ENCODE results near the gene SMG7.

Gene SMG7

DNA sequence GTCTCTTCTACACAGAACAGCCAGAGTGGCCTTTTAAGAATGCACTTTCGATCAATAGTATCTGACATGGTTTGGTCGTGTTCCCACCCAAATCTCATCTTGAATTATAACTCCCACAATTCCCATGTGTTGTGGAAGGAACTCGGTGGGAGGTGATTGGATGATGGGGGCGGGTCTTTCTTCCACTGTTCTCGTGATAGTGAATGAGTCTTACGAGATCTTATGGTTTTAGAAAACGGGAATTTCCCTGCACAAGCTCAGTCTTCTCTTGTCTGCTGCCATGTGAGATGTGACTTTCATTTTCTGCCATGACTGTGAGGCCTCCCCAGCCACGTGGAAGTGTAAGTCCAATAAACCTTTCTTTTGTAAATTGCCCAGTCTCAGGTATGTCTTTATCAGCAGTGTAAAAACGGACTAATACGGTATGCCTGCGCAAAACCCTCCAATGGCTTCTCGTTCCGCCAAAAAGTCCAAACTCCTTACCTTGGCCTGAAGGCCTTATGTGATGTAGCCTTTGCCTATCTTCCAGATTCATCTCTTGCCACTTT lies 23.0 kb upstream of the SMG7 start:
- TF ChIP-seq MYC (IDR thresholded peaks at IDR 0.05; ENCODE audit: low read depth, low read length) = no peak
- TF ChIP-seq, protein P1, sequence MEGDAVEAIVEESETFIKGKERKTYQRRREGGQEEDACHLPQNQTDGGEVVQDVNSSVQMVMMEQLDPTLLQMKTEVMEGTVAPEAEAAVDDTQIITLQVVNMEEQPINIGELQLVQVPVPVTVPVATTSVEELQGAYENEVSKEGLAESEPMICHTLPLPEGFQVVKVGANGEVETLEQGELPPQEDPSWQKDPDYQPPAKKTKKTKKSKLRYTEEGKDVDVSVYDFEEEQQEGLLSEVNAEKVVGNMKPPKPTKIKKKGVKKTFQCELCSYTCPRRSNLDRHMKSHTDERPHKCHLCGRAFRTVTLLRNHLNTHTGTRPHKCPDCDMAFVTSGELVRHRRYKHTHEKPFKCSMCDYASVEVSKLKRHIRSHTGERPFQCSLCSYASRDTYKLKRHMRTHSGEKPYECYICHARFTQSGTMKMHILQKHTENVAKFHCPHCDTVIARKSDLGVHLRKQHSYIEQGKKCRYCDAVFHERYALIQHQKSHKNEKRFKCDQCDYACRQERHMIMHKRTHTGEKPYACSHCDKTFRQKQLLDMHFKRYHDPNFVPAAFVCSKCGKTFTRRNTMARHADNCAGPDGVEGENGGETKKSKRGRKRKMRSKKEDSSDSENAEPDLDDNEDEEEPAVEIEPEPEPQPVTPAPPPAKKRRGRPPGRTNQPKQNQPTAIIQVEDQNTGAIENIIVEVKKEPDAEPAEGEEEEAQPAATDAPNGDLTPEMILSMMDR (IDR thresholded peaks at IDR 0.05; ENCODE audit: low read depth, low read length) = no peak
- TF ChIP-seq MAX (IDR thresholded peaks at IDR 0.05; ENCODE audit: low read depth, low read length) = no peak
- no peak for TF ChIP-seq POLR2A (IDR thresholded peaks at IDR 0.05; ENCODE audit: extremely low read depth, insufficient read length)
- no peak for DNase-seq (ENCODE audit: low read depth)
- H3K4me3 ChIP-seq (ENCODE audit: low read depth, low read length) = no peak overlapping the region

- H3K4me3 ChIP-seq (ENCODE audit: low read depth, low read length) = no peak overlapping the region
- DNase-seq (ENCODE audit: low read depth) = no peak
- TF ChIP-seq, protein P1 (IDR thresholded peaks at IDR 0.05; ENCODE audit: low read depth, low read length) = no peak
- TF ChIP-seq MAX (IDR thresholded peaks at IDR 0.05; ENCODE audit: low read depth, low read length) (no peak), POLR2A (IDR thresholded peaks at IDR 0.05; ENCODE audit: extremely low read depth, insufficient read length) (no peak), MYC (IDR thresholded peaks at IDR 0.05; ENCODE audit: low read depth, low read length) (no peak)
These were observed 22.2 kb upstream of the SMG7 start for GRCh38 chr1:183450093-183450492.

DNA sequence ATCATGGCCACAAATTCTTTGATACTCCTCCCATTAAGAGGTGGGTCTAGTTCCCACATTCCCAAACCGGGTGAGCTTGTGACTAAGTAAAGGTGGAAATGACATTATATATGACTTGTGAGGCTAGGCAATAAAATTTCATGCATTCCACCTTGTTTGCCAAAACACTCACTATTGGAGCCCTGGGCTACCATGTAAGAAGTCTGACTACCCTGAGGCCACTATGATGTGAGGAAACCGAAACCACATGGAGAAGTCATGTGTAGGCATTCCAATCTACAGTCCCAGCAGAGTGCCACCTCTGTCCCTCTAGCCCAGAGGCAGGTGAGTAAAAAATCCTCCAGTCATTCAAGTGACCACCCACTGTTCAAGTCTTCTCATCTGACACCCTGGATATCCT lies 17.9 kb upstream of the SMG7 start:
- no peak for DNase-seq (ENCODE audit: low read depth)
- no peak overlapping the region for H3K4me3 ChIP-seq (ENCODE audit: low read depth, low read length)
- TF ChIP-seq MAX (IDR thresholded peaks at IDR 0.05; ENCODE audit: low read depth, low read length) (no peak), POLR2A (IDR thresholded peaks at IDR 0.05; ENCODE audit: extremely low read depth, insufficient read length) (no peak), MYC (IDR thresholded peaks at IDR 0.05; ENCODE audit: low read depth, low read length) (no peak)
- TF ChIP-seq, protein P1 (IDR thresholded peaks at IDR 0.05; ENCODE audit: low read depth, low read length) = no peak

DNA sequence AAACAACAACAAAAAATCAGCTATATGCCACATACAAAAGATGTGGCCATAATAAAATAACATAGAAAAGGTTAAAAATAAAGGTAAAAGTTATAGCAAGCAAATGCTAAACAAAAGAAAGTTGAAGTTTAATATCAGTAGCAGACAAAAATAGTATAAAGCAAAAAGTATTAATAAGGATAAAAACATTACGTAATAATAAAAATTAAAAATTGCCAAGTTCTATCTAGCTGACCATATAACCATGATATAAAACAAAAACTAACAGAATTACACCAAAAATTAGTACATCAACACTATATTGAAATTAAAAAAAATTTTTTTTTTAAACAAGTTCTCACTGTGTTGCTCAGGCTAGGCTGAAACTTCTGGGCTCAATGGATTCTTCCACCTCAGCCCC lies 15.5 kb upstream of the SMG7 start:
- H3K4me3 ChIP-seq (ENCODE audit: low read depth, low read length) = no peak overlapping the region
- no peak for DNase-seq (ENCODE audit: low read depth)
- TF ChIP-seq, protein P1 (IDR thresholded peaks at IDR 0.05; ENCODE audit: low read depth, low read length) = no peak
- no peak for TF ChIP-seq POLR2A (IDR thresholded peaks at IDR 0.05; ENCODE audit: extremely low read depth, insufficient read length)
- no peak for TF ChIP-seq MAX (IDR thresholded peaks at IDR 0.05; ENCODE audit: low read depth, low read length)
- TF ChIP-seq MYC (IDR thresholded peaks at IDR 0.05; ENCODE audit: low read depth, low read length) = no peak

DNA sequence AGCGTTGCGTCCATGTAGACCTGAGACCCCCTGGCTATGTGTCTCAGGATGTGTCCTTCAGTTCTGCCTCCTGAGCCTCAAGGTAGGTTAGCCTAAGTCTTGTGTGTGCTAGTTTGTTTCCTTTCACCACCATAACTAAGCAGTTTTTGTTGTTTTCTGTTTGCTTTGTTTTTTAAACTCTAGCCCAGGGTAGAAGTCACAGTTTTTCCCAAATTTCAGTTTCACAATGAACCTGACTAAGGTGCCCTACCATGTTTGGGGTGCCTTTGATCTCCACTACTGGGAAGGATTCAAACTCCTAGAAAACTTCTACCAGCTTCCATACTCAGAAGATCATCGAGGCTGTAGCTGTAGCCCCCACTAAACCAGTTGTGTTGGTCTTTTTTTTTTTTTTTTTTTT lies 14.8 kb upstream of the SMG7 start:
- DNase-seq (ENCODE audit: low read depth) = no peak
- TF ChIP-seq POLR2A (IDR thresholded peaks at IDR 0.05; ENCODE audit: extremely low read depth, insufficient read length) (no peak), MYC (IDR thresholded peaks at IDR 0.05; ENCODE audit: low read depth, low read length) (no peak), MAX (IDR thresholded peaks at IDR 0.05; ENCODE audit: low read depth, low read length) (no peak)
- TF ChIP-seq, protein P1 (IDR thresholded peaks at IDR 0.05; ENCODE audit: low read depth, low read length) = no peak
- no peak overlapping the region for H3K4me3 ChIP-seq (ENCODE audit: low read depth, low read length)

Measured in NB4 (cell line).